ENCODE data around the gene STRN3. TPM values are rescaled to one million over a fixed set of nuclear protein-coding genes. Genes with fewer than 3 reads are reported as not detected.

STRN3 gene
- total RNA-seq: 10 to 100 TPM; 11.6 to 47.7 (median 38.9) TPM

DNA sequence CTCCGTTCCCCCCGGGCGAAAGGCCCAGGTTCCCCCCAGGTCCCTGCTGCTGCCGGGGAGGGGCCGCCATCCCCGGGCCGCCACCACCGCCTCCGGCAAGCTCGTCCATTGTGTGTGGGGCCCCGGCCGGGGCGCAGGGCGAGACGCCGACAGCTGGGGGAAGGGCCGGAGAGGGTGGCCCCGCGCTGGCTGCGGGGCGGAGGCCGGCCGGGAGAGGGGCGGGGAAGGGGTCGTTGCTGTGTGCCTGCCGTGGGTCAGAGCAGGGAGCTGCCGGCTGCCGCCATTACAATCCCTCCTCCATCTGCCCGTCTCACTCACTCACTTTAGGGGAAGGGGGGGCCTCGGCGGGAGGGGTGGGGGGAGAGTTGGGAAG lies at the start of gene STRN3:
TSS of gene STRN3 (minus strand) at position 303 of the 373 bp plus-strand sequence. CDS start at position 109, 194 bp downstream.
- Histone ChIP-seq H3K4me3 (peak within 1 kb of the TSS; percentile 86 to 99 (median 90)), H3K9me3 (no peaks in the 10 kb centered on the region), H3K27me3 (no peaks in the 10 kb centered on the region), H3K27ac (peak within 1 kb of the TSS; percentile 98 to 100 (median 100)), H3K36me3 (peaks cover 0 to 17% (median 0%) of the 10 kb centered on the region in 3 donors), H3K4me1 (peaks cover 7 to 30% (median 18%) of the 10 kb centered on the region in 3 donors)
- intact Hi-C loops (cut with DNase I): no loop called here
- DNase-seq: no peak
- no CpG with 5 or more reads among the region's 31 CpGs for WGBS, 2 donors
- peak in 2 of 4 donors; percentile 25 to 61 for TF ChIP-seq POLR2A (IDR thresholded peaks at IDR 0.05)
- TF ChIP-seq, protein P1, sequence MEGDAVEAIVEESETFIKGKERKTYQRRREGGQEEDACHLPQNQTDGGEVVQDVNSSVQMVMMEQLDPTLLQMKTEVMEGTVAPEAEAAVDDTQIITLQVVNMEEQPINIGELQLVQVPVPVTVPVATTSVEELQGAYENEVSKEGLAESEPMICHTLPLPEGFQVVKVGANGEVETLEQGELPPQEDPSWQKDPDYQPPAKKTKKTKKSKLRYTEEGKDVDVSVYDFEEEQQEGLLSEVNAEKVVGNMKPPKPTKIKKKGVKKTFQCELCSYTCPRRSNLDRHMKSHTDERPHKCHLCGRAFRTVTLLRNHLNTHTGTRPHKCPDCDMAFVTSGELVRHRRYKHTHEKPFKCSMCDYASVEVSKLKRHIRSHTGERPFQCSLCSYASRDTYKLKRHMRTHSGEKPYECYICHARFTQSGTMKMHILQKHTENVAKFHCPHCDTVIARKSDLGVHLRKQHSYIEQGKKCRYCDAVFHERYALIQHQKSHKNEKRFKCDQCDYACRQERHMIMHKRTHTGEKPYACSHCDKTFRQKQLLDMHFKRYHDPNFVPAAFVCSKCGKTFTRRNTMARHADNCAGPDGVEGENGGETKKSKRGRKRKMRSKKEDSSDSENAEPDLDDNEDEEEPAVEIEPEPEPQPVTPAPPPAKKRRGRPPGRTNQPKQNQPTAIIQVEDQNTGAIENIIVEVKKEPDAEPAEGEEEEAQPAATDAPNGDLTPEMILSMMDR (IDR thresholded peaks at IDR 0.05): no peak

- Histone ChIP-seq H3K4me3 (no peak overlapping the region), H3K4me1 (peaks cover 0 to under 1% (median 0%) of the 10 kb centered on the region in 3 donors), H3K9me3 (no peaks in the 10 kb centered on the region), H3K27me3 (no peaks in the 10 kb centered on the region), H3K36me3 (peaks cover 0 to 14% (median 0%) of the 10 kb centered on the region in 3 donors), H3K27ac (no peak overlapping the region)
- DNase-seq: no peak
- intact Hi-C loops (cut with DNase I): no loop called here
- TF ChIP-seq, protein P1 (IDR thresholded peaks at IDR 0.05): no peak
- no peak for TF ChIP-seq POLR2A (IDR thresholded peaks at IDR 0.05)
- WGBS, 2 donors: 93 to 100% methylated on average over 2 of the region's 2 CpGs
Observed at GRCh38 chr14:31075144-31075543, 49.0 kb upstream of the STRN3 start.

DNA sequence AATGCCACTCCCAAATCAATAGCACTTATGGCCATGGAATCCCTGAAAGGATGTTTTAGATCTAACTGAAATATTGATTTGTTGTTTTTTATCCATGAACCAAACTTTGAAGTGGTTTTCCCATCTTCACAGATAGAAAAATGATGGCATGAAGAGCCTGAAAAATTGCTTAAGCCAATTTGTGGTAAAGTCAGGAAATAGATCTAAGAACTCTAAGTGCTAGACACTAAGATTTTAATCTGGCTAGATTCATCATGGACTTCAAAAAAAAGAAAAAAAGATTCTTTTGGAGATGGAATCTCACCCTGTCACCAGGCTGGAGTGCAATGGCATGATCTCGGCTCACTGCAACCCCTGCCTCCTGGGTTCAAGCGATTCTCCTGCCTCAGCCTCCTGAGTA lies 45.0 kb upstream of the STRN3 start:
- H3K27ac ChIP-seq: no peak overlapping the region
- no peak for TF ChIP-seq POLR2A (IDR thresholded peaks at IDR 0.05)
- TF ChIP-seq, protein P1 (IDR thresholded peaks at IDR 0.05): no peak
- no peaks in the 10 kb centered on the region for H3K9me3 ChIP-seq
- no peaks in the 10 kb centered on the region for H3K27me3 ChIP-seq
- 89 to 100% methylated on average over 2 of the region's 2 CpGs for WGBS, 2 donors
- intact Hi-C loops (cut with DNase I): no loop called here
- H3K4me1 ChIP-seq: no peaks in the 10 kb centered on the region
- no peak overlapping the region for H3K4me3 ChIP-seq
- no peak for DNase-seq
- H3K36me3 ChIP-seq: peaks cover 0 to 14% (median 0%) of the 10 kb centered on the region in 3 donors

- Histone ChIP-seq H3K27me3 (no peaks in the 10 kb centered on the region), H3K27ac (no peak overlapping the region), H3K36me3 (peaks cover 0 to 14% (median 0%) of the 10 kb centered on the region in 3 donors), H3K4me3 (no peak overlapping the region), H3K9me3 (no peaks in the 10 kb centered on the region), H3K4me1 (no peaks in the 10 kb centered on the region)
- no peak for TF ChIP-seq POLR2A (IDR thresholded peaks at IDR 0.05)
- TF ChIP-seq, protein P1 (IDR thresholded peaks at IDR 0.05): no peak
- 93% methylated on average over 3 to 5 of the region's 5 CpGs for WGBS, 2 donors
- no peak for DNase-seq
- intact Hi-C loops (cut with DNase I): no loop called here
Observed at GRCh38 chr14:31070431-31070830, 44.3 kb upstream of the STRN3 start.

- 91 to 94% methylated on average over 3 of the region's 3 CpGs for WGBS, 2 donors
- no peak for DNase-seq
- intact Hi-C loops (cut with DNase I): no loop called here
- Histone ChIP-seq H3K9me3 (no peaks in the 10 kb centered on the region), H3K36me3 (peaks cover 0 to 5% (median 0%) of the 10 kb centered on the region in 3 donors), H3K4me3 (no peak overlapping the region), H3K4me1 (no peaks in the 10 kb centered on the region), H3K27ac (no peak overlapping the region), H3K27me3 (no peaks in the 10 kb centered on the region)
- TF ChIP-seq, protein P1 (IDR thresholded peaks at IDR 0.05): no peak
- no peak for TF ChIP-seq POLR2A (IDR thresholded peaks at IDR 0.05)
Observed at GRCh38 chr14:31069343-31069742, 43.2 kb upstream of the STRN3 start.

All from esophagus squamous epithelium (tissue), 5 donors.